Spleen (tissue), 11 donors: ENCODE measurements around the gene IL1F10. TPM values are rescaled to one million over a fixed set of nuclear protein-coding genes. Genes with fewer than 3 reads are reported as not detected.

Experiments used
- DNase-seq: peaks from one replicate; pipeline ENCODE4 v3.0.0-alpha.2; 2020
- H3K27ac ChIP-seq, 8 donors: fragments of 200-600 bp; sonication (generic) in 7 of 8; 1 replicate in 4 of 8; 2 replicates in 4 of 8; pipeline versions ENCODE4 v1.5.0 to v1.8.0; 2016 to 2021; ENCODE audit warnings: inconsistent platforms in 4 of 8, mild to moderate bottlenecking in 4 of 8, moderate library complexity in 1 of 8
- H3K27me3 ChIP-seq, 7 donors: fragments of 200-600 bp; sonication (generic) in 6 of 7; replicated peaks in 1 of 7; 1 replicate in 4 of 7; 2 replicates in 3 of 7; pipeline versions ENCODE4 v1.5.0 to v1.8.0; 2016 to 2021; ENCODE audit warnings: inconsistent platforms in 3 of 7, mild to moderate bottlenecking in 1 of 7
- H3K36me3 ChIP-seq, 6 donors: fragments of 200-600 bp; sonication (generic) in 5 of 6; 1 replicate in 4 of 6; 2 replicates in 2 of 6; pipeline versions ENCODE4 v1.5.0 to v1.8.0; 2016 to 2021; ENCODE audit warnings: inconsistent platforms in 2 of 6
- H3K4me1 ChIP-seq, 6 donors: fragments of 200-600 bp; sonication (generic) in 5 of 6; 1 replicate in 3 of 6; 2 replicates in 3 of 6; pipeline versions ENCODE4 v1.5.0 to v1.8.0; 2016 to 2021; ENCODE audit warnings: inconsistent platforms in 3 of 6
- H3K4me3 ChIP-seq, 8 donors: fragments of 200-600 bp; sonication (generic) in 7 of 8; 1 replicate in 4 of 8; 2 replicates in 4 of 8; pipeline versions ENCODE4 v1.5.0 to v1.8.0; 2016 to 2021; ENCODE audit warnings: inconsistent platforms in 4 of 8, mild to moderate bottlenecking in 4 of 8, moderate library complexity in 2 of 8
- H3K9me3 ChIP-seq, 8 donors: fragments of 200-600 bp; sonication (generic) in 7 of 8; 1 replicate in 4 of 8; 2 replicates in 4 of 8; pipeline versions ENCODE4 v1.5.0 to v1.8.0; 2016 to 2021; ENCODE audit warnings: inconsistent platforms in 4 of 8
- CTCF ChIP-seq, 11 experiments: fragments of 200-600 bp in 7 of 11; fragments of 450-650 bp in 4 of 11; sonication (generic) in 4 of 11; IDR thresholded peaks in 8 of 11; conservative IDR thresholded peaks in 3 of 11; 1 replicate in 7 of 11; 2 replicates in 4 of 11; pipeline versions ENCODE4 v1.4.0 to v1.8.0; 2016 to 2021; ENCODE audit warnings: antibody characterized with exemption in 11 of 11, inconsistent platforms in 4 of 11, mild to moderate bottlenecking in 1 of 11
- POLR2A ChIP-seq, 3 donors: fragments of 450-650 bp; IDR thresholded peaks; one replicate each; pipeline ENCODE4 v1.5.1; 2017; ENCODE audit warnings: antibody characterized with exemption in 3 of 3, mild to moderate bottlenecking in 1 of 3
- POLR2AphosphoS5 ChIP-seq, 3 donors: sonication (generic); formaldehyde crosslinking; IDR thresholded peaks; one replicate each; pipeline ENCODE4 v1.5.1; 2017; ENCODE audit warnings: antibody characterized with exemption in 3 of 3
- WGBS, 5 donors: extraction: QIAGEN DNeasy Blood & Tissue Kit in 3 of 5; methylation state at CpG; one replicate each; pipeline versions ENCODE4 v1.1.5 to v1.1.7; 2013 to 2018; 5-methylcytosine and 5-hydroxymethylcytosine counted together
- intact Hi-C: fragments of 100-400 bp; cut with DNase I; formaldehyde crosslinking; loops from one replicate; pipeline ENCODE4 v1.15.0; 2023; ENCODE audit warnings: low total_unique reads
- polyA plus RNA-seq, 3 donors: library from polyadenylated mRNA; stranded (reverse); fragments of 200-250 nt; gene quantifications; one replicate each; pipeline ENCODE4 v1.2.1, GENCODE V29; 2013
- small RNA-seq, 4 donors: library from RNA; depleted of rRNA; stranded (forward); fragments of <200 nt; gene quantifications; one replicate each; pipeline ENCODE3, GENCODE V24; 2016
- total RNA-seq, 7 donors: library from RNA; depleted of rRNA in 3 of 7; stranded (reverse); fragments of >200 nt in 3 of 7; fragmentation: NEBNext Ultra II Directional in 4 of 7; extraction: Animal tissue kit (Norgen Biotek cat#: 25700) in 4 of 7; gene quantifications; one replicate each; pipeline versions ENCODE4 v1.1.0 to v1.2.1, GENCODE V29; 2016 to 2021
- donor health status: healthy with polysubstance abuse.
- donor health status: DM: no; HTN: no; CAD: no; lungs with moderate emphysema.
- donor health status: DM: no; HTN: no; CAD: no.
- donor health status: Bipolar disorder and iron deficiency.
- donor health status: healthy.
- donor health status: DM: no; HTN: no; CAD: no.
- donor health status: DM: yes; HTN: yes; CAD: no.

IL1F10 gene
- total and polyA plus RNA-seq, 10 donors: not detected

DNA sequence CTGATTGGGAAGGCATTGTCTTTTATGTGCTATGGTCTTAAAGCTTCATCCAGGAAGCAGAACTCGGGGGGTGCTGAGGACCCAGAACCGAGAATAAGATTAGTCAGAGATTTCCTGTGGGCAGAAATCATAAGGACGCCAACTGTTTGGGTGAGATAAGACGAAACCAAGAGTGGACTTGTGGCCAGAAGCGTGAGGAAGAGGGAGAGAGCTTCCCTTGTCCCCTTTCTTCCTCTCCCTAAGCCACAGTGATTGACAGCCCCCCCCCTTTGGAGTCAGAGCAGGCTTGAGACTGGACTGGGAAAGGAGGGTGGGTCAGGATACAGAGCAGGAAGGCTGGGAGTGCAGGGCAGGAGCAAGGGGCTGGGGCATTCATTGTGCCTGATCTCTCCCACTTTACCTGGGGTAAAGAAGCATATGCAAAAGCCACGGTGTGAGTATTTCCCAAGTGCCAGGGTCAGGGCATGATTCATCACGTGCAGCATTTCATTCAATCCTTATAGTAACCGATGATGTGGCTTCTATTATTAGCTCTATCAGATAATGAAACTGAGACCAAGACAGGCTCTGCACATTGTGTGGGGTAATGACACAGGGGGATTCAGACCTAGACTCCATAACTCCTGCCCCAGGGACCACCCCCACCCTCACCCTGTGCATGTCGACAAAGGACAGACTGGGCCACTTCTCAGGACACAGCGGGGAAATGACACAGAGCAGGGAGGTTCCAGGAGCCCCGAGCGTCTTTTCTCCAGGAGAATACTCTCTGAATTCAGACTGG, 56.6 kb downstream of the IL1F10 start:
- Histone ChIP-seq H3K4me1 (peaks cover 0 to 55% (median 17%) of the 10 kb centered on the region in 6 donors), H3K27me3 (peaks cover 0 to 5% (median 0%) of the 10 kb centered on the region in 7 donors), H3K36me3 (peaks cover 0 to 2% (median 0%) of the 10 kb centered on the region in 6 donors), H3K9me3 (no peaks in the 10 kb centered on the region), H3K4me3 (no peak overlapping the region), H3K27ac (peak overlapping the region in 6 of 8 donors; percentile 36 to 92 (median 74))
- DNase-seq: no peak
- intact Hi-C loops: no loop called here
- 25 to 41% (median 29%) methylated on average over 12 of the region's 12 CpGs for WGBS, 5 donors
- TF ChIP-seq POLR2A (IDR thresholded peaks at IDR 0.05) (no peak), CTCF (IDR thresholded peaks at IDR 0.05 in 8 of 11, conservative IDR thresholded peaks at IDR 0.05 in 3 of 11) (no peak), POLR2AphosphoS5 (IDR thresholded peaks at IDR 0.05) (no peak)

Small RNA genes lying within 50 kb of the gene (small RNA-seq; reads per million reads assigned to genes)
- gene RNU6-1180P: 0 reads per million in 4 donors

Other genes starting within 250 kb of the IL1F10 start
- 10 to 100 TPM in 6 of 7 donors, 1 to 10 TPM in 1; 6.9 to 81.9 (median 16.1) TPM for gene IL1B, start 231.2 kb upstream of the IL1F10 start, total RNA-seq
- 1 to 10 TPM; 3.4 to 5.4 (median 5.1) TPM for gene IL1B, start 231.2 kb upstream of the IL1F10 start, polyA plus RNA-seq
- gene IL37, start 156.8 kb upstream of the IL1F10 start, total RNA-seq: not detected
- not detected for gene IL37, start 156.8 kb upstream of the IL1F10 start, polyA plus RNA-seq
- not detected for gene IL36G, start 90.0 kb upstream of the IL1F10 start, total RNA-seq
- under 1 TPM in 1 of 3 donors, not detected in 2; 0.09 TPM for gene IL36G, start 90.0 kb upstream of the IL1F10 start, polyA plus RNA-seq
- gene IL36A, start 62.5 kb upstream of the IL1F10 start, total RNA-seq: not detected
- gene IL36A, start 62.5 kb upstream of the IL1F10 start, polyA plus RNA-seq: under 1 TPM in 1 of 3 donors, not detected in 2; 0.26 TPM
- gene IL36B, start 15.1 kb upstream of the IL1F10 start, total RNA-seq: not detected
- gene IL36B, start 15.1 kb upstream of the IL1F10 start, polyA plus RNA-seq: not detected
- gene IL36RN, start 8.8 kb upstream of the IL1F10 start, total RNA-seq: not detected
- not detected for gene IL36RN, start 8.8 kb upstream of the IL1F10 start, polyA plus RNA-seq
- 10 to 100 TPM in 6 of 7 donors, 1 to 10 TPM in 1; 6.3 to 53.9 (median 21.2) TPM for gene IL1RN, start 59.6 kb downstream of the IL1F10 start, total RNA-seq
- gene IL1RN, start 59.6 kb downstream of the IL1F10 start, polyA plus RNA-seq: 10 to 100 TPM in 1 of 3 donors, 1 to 10 TPM in 2; 1.9 to 11.1 (median 5.9) TPM
- gene PSD4, start 106.0 kb downstream of the IL1F10 start, total RNA-seq: 100 to 1,000 TPM in 4 of 7 donors, 10 to 100 TPM in 3; 73.1 to 154 (median 106) TPM
- 10 to 100 TPM; 43.9 to 75.8 (median 74.3) TPM for gene PSD4, start 106.0 kb downstream of the IL1F10 start, polyA plus RNA-seq
- gene PAX8, start 211.0 kb downstream of the IL1F10 start, total RNA-seq: 1 to 10 TPM in 4 of 7 donors, under 1 TPM in 3; 0.09 to 2.8 (median 1.1) TPM
- gene PAX8, start 211.0 kb downstream of the IL1F10 start, polyA plus RNA-seq: 1 to 10 TPM in 1 of 3 donors, under 1 TPM in 2; 0.06 to 1.4 (median 0.08) TPM